NT2/D1 (cell line): Measurements from ENCODE around the gene ARID1B.

Experiments used
- DNase-seq: peaks from one replicate; pipeline ENCODE4 v3.0.0-alpha.2; 2011; ENCODE audit warnings: low read depth, low spot score
- H3K27me3 ChIP-seq: 2 replicates; pipeline ENCODE4 v1.6.0; 2011; ENCODE audit warnings: mild to moderate bottlenecking; ENCODE audit not compliant: insufficient read length, insufficient read depth
- H3K36me3 ChIP-seq: 2 replicates; pipeline ENCODE4 v1.6.1; 2011; ENCODE audit warnings: mild to moderate bottlenecking, low read length, mixed read lengths; ENCODE audit not compliant: insufficient read depth, insufficient read length
- H3K4me1 ChIP-seq: 2 replicates; pipeline ENCODE4 v1.5.1; 2011; ENCODE audit not compliant: insufficient read depth, insufficient read length
- H3K4me3 ChIP-seq: 2 replicates; pipeline ENCODE4 v1.5.1; 2011; ENCODE audit warnings: low read depth; ENCODE audit not compliant: insufficient read length
- H3K9ac ChIP-seq: 2 replicates; pipeline ENCODE4 v1.6.0; 2011; ENCODE audit warnings: low read depth; ENCODE audit not compliant: insufficient read length
- H3K9me3 ChIP-seq: 2 replicates; pipeline ENCODE4 v1.5.1; 2011; ENCODE audit warnings: mild to moderate bottlenecking, low read length; ENCODE audit not compliant: insufficient read depth
- SUZ12 ChIP-seq: IDR thresholded peaks from 2 replicates; pipeline ENCODE4 v1.6.1; 2011; ENCODE audit not compliant: insufficient read length, insufficient read depth; ENCODE audit errors: extremely low read depth
- YY1 ChIP-seq: IDR thresholded peaks from 2 replicates; pipeline ENCODE4 v1.6.1; 2011; ENCODE audit not compliant: insufficient read length, insufficient read depth
- ZNF274 ChIP-seq: IDR thresholded peaks from 2 replicates; pipeline ENCODE4 v1.6.1; 2011; ENCODE audit warnings: mild to moderate bottlenecking, low read depth, low read length

ARID1B gene

GRCh38 chr6:156879186-156879585 lies 102.0 kb downstream of the ARID1B start:
- Histone ChIP-seq H3K9ac (no peak overlapping the region), H3K4me1 (peaks cover 2% of the 10 kb centered on the region), H3K4me3 (no peak overlapping the region), H3K27me3 (no peaks in the 10 kb centered on the region), H3K36me3 (no peaks in the 10 kb centered on the region), H3K9me3 (no peaks in the 10 kb centered on the region)
- TF ChIP-seq YY1 (no peak), SUZ12 (no peak), ZNF274 (no peak)
- DNase-seq: no peak

- DNase-seq: no peak
- no peaks in the 10 kb centered on the region for H3K27me3 ChIP-seq
- no peaks in the 10 kb centered on the region for H3K9me3 ChIP-seq
- H3K9ac ChIP-seq: no peak overlapping the region
- peaks cover 2% of the 10 kb centered on the region for H3K4me1 ChIP-seq
- TF ChIP-seq YY1 (no peak), ZNF274 (no peak), SUZ12 (no peak)
- H3K36me3 ChIP-seq: no peaks in the 10 kb centered on the region
- H3K4me3 ChIP-seq: no peak overlapping the region
These were observed 102.4 kb downstream of the ARID1B start for GRCh38 chr6:156879591-156879990.

- Histone ChIP-seq H3K9ac (no peak overlapping the region), H3K27me3 (no peaks in the 10 kb centered on the region), H3K4me3 (no peak overlapping the region), H3K36me3 (no peaks in the 10 kb centered on the region), H3K9me3 (no peaks in the 10 kb centered on the region), H3K4me1 (peaks cover 2% of the 10 kb centered on the region)
- no peak for DNase-seq
- TF ChIP-seq YY1 (no peak), ZNF274 (no peak)
These were observed 103.7 kb downstream of the ARID1B start for GRCh38 chr6:156880913-156881312.

GRCh38 chr6:156881687-156882629 lies 104.8 kb downstream of the ARID1B start:
- peaks cover 2% of the 10 kb centered on the region for H3K4me1 ChIP-seq
- no peak for DNase-seq
- H3K36me3 ChIP-seq: no peaks in the 10 kb centered on the region
- no peaks in the 10 kb centered on the region for H3K9me3 ChIP-seq
- H3K27me3 ChIP-seq: no peaks in the 10 kb centered on the region
- TF ChIP-seq YY1 (no peak), SUZ12 (no peak)
- no peak overlapping the region for H3K9ac ChIP-seq
- no peak overlapping the region for H3K4me3 ChIP-seq

GRCh38 chr6:156883497-156884252 lies 106.5 kb downstream of the ARID1B start:
- H3K27me3 ChIP-seq: no peaks in the 10 kb centered on the region
- no peaks in the 10 kb centered on the region for H3K9me3 ChIP-seq
- peaks cover 2% of the 10 kb centered on the region for H3K4me1 ChIP-seq
- no peak for TF ChIP-seq YY1
- TF ChIP-seq SUZ12: no peak
- no peak for TF ChIP-seq ZNF274
- no peaks in the 10 kb centered on the region for H3K36me3 ChIP-seq
- H3K4me3 ChIP-seq: no peak overlapping the region
- no peak overlapping the region for H3K9ac ChIP-seq
- no peak for DNase-seq

- TF ChIP-seq SUZ12: no peak
- TF ChIP-seq YY1: no peak
- no peak for TF ChIP-seq ZNF274
- H3K4me1 ChIP-seq: peaks cover 2% of the 10 kb centered on the region
- DNase-seq: no peak
- H3K9me3 ChIP-seq: no peaks in the 10 kb centered on the region
- H3K4me3 ChIP-seq: no peak overlapping the region
- H3K27me3 ChIP-seq: no peaks in the 10 kb centered on the region
- H3K36me3 ChIP-seq: no peaks in the 10 kb centered on the region
- H3K9ac ChIP-seq: no peak overlapping the region
These were observed 107.1 kb downstream of the ARID1B start for GRCh38 chr6:156884306-156884705.

- TF ChIP-seq YY1 (no peak), SUZ12 (no peak), ZNF274 (no peak)
- no peaks in the 10 kb centered on the region for H3K9me3 ChIP-seq
- no peak overlapping the region for H3K9ac ChIP-seq
- H3K27me3 ChIP-seq: no peaks in the 10 kb centered on the region
- H3K4me3 ChIP-seq: no peak overlapping the region
- no peaks in the 10 kb centered on the region for H3K4me1 ChIP-seq
- H3K36me3 ChIP-seq: no peaks in the 10 kb centered on the region
- DNase-seq: no peak
These were observed 108.4 kb downstream of the ARID1B start for GRCh38 chr6:156885562-156885961.
